ENCODE measurements around the gene ZFR2.
"Not testable (repeated sequence)": the region's sequence is repeated elsewhere in the genome, so short reads cannot be mapped to it uniquely, and the experiment has no call there.

Gene ZFR2

GRCh38 chr19:3902317-3902973 is 33.6 kb upstream of the ZFR2 start:
- no peak for TF ChIP-seq CTCF (conservative IDR thresholded peaks at IDR 0.05)

GRCh38 chr19:3899531-3900294 is 30.9 kb upstream of the ZFR2 start:
- TF ChIP-seq CTCF (conservative IDR thresholded peaks at IDR 0.05) = no peak
- no peak overlapping the region for H3K27ac ChIP-seq

More at GRCh38 chr19:3902317-3902973, 33.6 kb upstream of the ZFR2 start:
- H3K27ac ChIP-seq = no peak overlapping the region

GRCh38 chr19:3898426-3898825 is 29.6 kb upstream of the ZFR2 start:
- no peak for TF ChIP-seq CTCF (conservative IDR thresholded peaks at IDR 0.05)
- no peak overlapping the region for H3K27ac ChIP-seq

GRCh38 chr19:3897936-3898335 is 29.1 kb upstream of the ZFR2 start:
- no peak for TF ChIP-seq CTCF (conservative IDR thresholded peaks at IDR 0.05)
- H3K27ac ChIP-seq = no peak overlapping the region

- no peak for TF ChIP-seq CTCF (conservative IDR thresholded peaks at IDR 0.05)
- H3K27ac ChIP-seq = no peak overlapping the region
Observed at GRCh38 chr19:3895788-3896187, 26.9 kb upstream of the ZFR2 start.

GRCh38 chr19:3894959-3895358 is 26.1 kb upstream of the ZFR2 start:
- H3K27ac ChIP-seq = not testable (repeated sequence)

- no peak for TF ChIP-seq CTCF (conservative IDR thresholded peaks at IDR 0.05)
- no peak overlapping the region for H3K27ac ChIP-seq
Observed at GRCh38 chr19:3893509-3894179, 24.8 kb upstream of the ZFR2 start.

All from VCaP (cell line).